Measurements from ENCODE around the gene KPNA1. TPM values are rescaled to one million over a fixed set of nuclear protein-coding genes. Genes with fewer than 3 reads are reported as not detected.

KPNA1 gene
- 10 to 100 TPM; 30.0 to 38.1 (median 34.5) TPM for total RNA-seq

DNA sequence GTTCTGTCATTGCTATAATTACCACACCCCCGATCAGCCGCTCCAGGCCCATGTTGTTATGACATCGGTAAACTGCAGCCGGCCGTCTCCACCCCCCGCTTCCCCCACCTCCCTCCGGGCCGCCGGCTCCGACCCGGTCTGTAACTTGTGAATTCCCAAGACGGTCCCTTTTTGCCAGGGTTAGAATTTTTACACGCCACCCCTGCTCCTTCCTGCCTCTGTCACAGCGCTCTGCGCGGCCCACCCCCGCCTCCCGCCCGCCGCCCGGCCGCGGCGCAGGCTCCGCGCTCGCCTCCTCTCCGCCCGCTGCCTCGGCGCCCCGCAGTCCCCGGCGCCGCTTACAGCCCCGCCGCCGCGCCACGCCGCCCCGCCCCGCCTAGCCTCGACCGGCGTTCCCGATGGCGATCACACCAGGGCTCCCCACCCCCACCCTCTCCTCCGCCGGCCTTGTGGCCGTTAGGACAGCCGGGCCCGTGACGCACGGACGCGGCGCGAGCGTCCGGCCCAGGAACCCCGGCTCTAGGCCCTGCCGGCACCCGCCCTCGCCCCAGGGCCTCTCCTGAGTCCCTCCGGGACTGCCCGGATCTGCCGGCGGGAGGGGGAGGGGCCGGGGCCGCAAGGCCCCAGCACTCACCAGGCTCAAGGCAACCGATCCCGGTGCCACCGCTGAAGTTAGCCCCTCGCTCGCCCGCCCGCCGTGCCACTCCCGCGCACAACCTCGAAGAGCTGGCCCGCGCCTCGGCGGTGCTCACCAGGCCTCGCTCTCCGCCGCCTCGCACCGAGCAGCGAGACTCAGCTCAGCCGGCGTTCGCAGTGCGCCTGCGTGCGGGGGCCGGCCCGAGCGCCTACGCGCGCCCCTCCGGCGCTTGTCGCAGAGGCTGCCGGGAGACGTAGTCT is at the start of gene KPNA1:
KPNA1 (minus strand) TSS at position 817 of the 897 bp plus-strand sequence. CDS start 18,374 bp downstream, outside the sequence.
- intact Hi-C loops (cut with DNase I) = no loop called here
- DNase-seq = peak; percentile 36
- H3K27me3 ChIP-seq = no peaks in the 10 kb centered on the region
- H3K4me1 ChIP-seq = peaks cover 8 to 44% (median 25%) of the 10 kb centered on the region in 3 donors
- peak within 1 kb of the TSS; percentile 95 to 100 (median 98) for H3K27ac ChIP-seq
- no peaks in the 10 kb centered on the region for H3K9me3 ChIP-seq
- no peaks in the 10 kb centered on the region for H3K36me3 ChIP-seq
- 0% methylated on average over 11 to 15 of the region's 109 CpGs for WGBS, 2 donors
- TF ChIP-seq, protein P1, sequence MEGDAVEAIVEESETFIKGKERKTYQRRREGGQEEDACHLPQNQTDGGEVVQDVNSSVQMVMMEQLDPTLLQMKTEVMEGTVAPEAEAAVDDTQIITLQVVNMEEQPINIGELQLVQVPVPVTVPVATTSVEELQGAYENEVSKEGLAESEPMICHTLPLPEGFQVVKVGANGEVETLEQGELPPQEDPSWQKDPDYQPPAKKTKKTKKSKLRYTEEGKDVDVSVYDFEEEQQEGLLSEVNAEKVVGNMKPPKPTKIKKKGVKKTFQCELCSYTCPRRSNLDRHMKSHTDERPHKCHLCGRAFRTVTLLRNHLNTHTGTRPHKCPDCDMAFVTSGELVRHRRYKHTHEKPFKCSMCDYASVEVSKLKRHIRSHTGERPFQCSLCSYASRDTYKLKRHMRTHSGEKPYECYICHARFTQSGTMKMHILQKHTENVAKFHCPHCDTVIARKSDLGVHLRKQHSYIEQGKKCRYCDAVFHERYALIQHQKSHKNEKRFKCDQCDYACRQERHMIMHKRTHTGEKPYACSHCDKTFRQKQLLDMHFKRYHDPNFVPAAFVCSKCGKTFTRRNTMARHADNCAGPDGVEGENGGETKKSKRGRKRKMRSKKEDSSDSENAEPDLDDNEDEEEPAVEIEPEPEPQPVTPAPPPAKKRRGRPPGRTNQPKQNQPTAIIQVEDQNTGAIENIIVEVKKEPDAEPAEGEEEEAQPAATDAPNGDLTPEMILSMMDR (IDR thresholded peaks at IDR 0.05) = peak in 1 of 6 experiments; percentile 4
- TF ChIP-seq POLR2A (IDR thresholded peaks at IDR 0.05) = peak in 3 of 4 donors; percentile 93 to 99 (median 96)
- H3K4me3 ChIP-seq = peak within 1 kb of the TSS; percentile 68 to 92 (median 81)

DNA sequence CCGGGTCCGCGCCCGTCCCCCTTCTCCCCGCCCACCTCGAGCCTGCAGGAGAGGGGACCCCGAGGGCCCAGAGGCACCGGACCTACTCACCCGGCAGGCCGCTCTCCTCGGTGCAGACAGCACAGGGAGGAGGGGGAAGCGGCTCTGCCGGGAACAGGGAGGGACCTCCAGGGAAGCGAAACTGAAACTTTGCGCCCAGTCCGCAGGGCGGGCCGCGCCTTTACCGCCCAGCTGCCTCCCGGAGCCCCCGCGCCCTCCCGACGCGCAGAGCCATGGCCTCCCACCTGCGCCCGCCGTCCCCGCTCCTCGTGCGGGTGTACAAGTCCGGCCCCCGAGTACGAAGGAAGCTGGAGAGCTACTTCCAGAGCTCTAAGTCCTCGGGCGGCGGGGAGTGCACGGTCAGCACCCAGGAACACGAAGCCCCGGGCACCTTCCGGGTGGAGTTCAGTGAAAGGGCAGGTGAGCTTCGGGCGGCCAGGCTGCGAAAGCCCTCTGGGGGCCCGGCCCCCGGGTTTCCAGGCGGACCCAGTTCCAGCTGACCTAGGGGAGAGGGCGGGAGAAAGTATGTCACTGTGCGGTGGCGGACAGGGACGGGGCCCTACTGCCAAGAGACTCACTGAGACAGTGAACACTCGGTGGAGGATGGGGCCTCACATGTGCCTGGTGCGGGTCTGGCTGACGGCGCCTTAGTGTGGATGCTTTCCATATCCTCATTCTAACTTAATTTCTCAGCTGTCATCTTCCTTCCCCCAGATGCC is 49.6 kb upstream of the KPNA1 start, which contains the start of the genes DTX3L and PARP9:
DTX3L (plus strand) TSS at position 184 of the 758 bp plus-strand sequence; CDS start at position 273, 89 bp downstream.
PARP9 (minus strand) TSS at position 146 of the 758 bp plus-strand sequence. CDS start 4,680 bp downstream, outside the sequence.
- intact Hi-C loops (cut with DNase I) = loop anchor here (5.0 kb wide), 1 partner anchor 113 kb away; no protein-coding TSS in a partner anchor
- H3K4me1 ChIP-seq = peaks cover 9 to 60% (median 19%) of the 10 kb centered on the region in 3 donors
- H3K36me3 ChIP-seq = peaks cover 0 to 43% (median 13%) of the 10 kb centered on the region in 3 donors
- peak within 1 kb of the TSS; percentile 94 to 99 (median 97) for H3K27ac ChIP-seq
- WGBS, 2 donors = 0% methylated on average over 15 to 21 of the region's 56 CpGs
- no peaks in the 10 kb centered on the region for H3K27me3 ChIP-seq
- H3K9me3 ChIP-seq = no peaks in the 10 kb centered on the region
- TF ChIP-seq POLR2A (IDR thresholded peaks at IDR 0.05) = peak in 2 of 4 donors; percentile 53 to 80
- TF ChIP-seq, protein P1 (IDR thresholded peaks at IDR 0.05) = no peak
- peak within 1 kb of the TSS; percentile 75 to 92 (median 84) for H3K4me3 ChIP-seq
- DNase-seq = peak; percentile 16

DNA sequence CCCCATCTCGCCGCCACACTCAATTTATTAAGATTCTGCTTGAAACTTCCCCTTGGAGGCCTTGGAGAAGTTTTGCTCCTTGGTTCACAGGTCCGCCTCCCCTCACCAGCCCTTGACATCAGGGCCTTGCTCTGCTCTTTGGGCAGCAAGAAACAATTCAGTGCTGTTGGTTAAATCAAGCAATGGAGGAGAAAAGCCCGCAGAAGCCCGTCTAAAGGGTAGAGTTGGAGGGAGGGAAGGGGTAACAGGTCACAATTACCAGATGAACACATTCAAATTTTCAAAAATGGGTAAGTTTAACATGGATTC is 48.9 kb upstream of the KPNA1 start:
- peaks cover 9 to 60% (median 19%) of the 10 kb centered on the region in 3 donors for H3K4me1 ChIP-seq
- 11 to 20% methylated on average over 5 of the region's 5 CpGs for WGBS, 2 donors
- TF ChIP-seq, protein P1 (IDR thresholded peaks at IDR 0.05) = no peak
- no peak for TF ChIP-seq POLR2A (IDR thresholded peaks at IDR 0.05)
- H3K27ac ChIP-seq = peak overlapping the region; percentile 94 to 99 (median 97)
- intact Hi-C loops (cut with DNase I) = loop anchor here (5.0 kb wide), 1 partner anchor 114 kb away; no protein-coding TSS in a partner anchor
- DNase-seq = no peak
- no peaks in the 10 kb centered on the region for H3K9me3 ChIP-seq
- no peaks in the 10 kb centered on the region for H3K27me3 ChIP-seq
- H3K4me3 ChIP-seq = peak overlapping the region; percentile 75 to 92 (median 84)
- H3K36me3 ChIP-seq = peaks cover 0 to 43% (median 11%) of the 10 kb centered on the region in 3 donors

DNA sequence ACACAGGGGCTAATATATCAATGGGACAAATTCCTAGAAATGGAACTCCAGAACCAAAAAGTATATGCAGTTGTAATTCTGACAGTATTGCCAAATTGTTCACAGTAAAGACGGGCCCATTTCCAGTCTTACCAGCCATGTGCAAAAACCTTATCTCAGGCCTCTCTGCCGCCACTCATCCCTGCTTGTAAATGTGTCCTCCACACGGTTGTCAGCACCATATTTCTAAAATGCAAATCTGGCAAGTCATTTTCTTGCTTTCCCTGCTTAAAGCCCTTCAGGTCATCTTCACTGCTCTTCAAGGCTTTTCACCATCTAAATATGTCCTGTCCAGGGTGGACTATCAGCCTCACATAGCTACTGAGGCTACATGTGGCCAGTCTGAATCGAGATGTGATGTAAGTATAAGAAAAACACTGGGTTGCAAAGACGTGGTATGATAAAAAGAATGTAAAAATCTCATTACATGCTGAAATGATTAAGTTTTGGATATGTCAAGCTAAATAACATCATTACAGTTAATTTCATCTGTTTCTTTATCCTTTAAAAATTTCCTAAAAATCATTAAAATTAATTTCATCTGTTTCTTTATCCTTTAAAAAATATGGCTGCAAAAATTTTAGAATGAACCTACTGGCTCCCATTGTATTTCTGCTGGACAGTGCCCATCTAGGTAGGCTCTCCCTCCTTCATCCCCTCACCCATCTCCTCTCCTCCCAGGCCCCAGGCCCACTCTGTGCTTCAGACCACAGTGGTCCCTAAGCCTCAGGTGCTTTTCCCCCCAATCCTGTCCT is 48.4 kb upstream of the KPNA1 start:
- H3K4me3 ChIP-seq = peak overlapping the region; percentile 75 to 92 (median 84)
- no peaks in the 10 kb centered on the region for H3K9me3 ChIP-seq
- H3K27me3 ChIP-seq = no peaks in the 10 kb centered on the region
- peaks cover under 1 to 43% (median 14%) of the 10 kb centered on the region in 3 donors for H3K36me3 ChIP-seq
- peak overlapping the region; percentile 94 to 99 (median 97) for H3K27ac ChIP-seq
- TF ChIP-seq POLR2A (IDR thresholded peaks at IDR 0.05) = no peak
- TF ChIP-seq, protein P1 (IDR thresholded peaks at IDR 0.05) = no peak
- intact Hi-C loops (cut with DNase I) = loop anchor here (5.0 kb wide), 1 partner anchor 114 kb away; no protein-coding TSS in a partner anchor
- peaks cover 9 to 60% (median 19%) of the 10 kb centered on the region in 3 donors for H3K4me1 ChIP-seq
- DNase-seq = no peak
- WGBS, 2 donors = 46 to 54% methylated on average over 5 of the region's 5 CpGs

Measured in esophagus squamous epithelium (tissue), 5 donors.